ENCODE measurements around the gene BSCL2.

DNA sequence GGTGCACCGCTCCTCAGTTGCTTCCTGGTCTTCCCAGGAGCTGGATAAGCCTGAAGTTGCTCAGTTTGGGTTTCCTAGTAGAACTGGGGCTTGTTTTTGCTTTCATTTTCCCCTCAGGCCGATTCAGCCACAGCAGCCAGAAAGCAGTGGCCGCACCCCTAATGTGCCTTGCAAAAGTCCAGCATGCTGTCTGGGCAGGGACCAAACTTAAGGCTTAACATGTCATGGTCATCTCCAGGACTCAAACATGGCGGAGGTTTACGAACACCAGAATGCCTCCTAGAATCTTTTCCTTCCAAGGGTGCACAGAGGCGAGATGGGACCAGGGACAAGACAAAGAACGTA, 2.7 kb upstream of the BSCL2 start:
- TF ChIP-seq, protein P1, sequence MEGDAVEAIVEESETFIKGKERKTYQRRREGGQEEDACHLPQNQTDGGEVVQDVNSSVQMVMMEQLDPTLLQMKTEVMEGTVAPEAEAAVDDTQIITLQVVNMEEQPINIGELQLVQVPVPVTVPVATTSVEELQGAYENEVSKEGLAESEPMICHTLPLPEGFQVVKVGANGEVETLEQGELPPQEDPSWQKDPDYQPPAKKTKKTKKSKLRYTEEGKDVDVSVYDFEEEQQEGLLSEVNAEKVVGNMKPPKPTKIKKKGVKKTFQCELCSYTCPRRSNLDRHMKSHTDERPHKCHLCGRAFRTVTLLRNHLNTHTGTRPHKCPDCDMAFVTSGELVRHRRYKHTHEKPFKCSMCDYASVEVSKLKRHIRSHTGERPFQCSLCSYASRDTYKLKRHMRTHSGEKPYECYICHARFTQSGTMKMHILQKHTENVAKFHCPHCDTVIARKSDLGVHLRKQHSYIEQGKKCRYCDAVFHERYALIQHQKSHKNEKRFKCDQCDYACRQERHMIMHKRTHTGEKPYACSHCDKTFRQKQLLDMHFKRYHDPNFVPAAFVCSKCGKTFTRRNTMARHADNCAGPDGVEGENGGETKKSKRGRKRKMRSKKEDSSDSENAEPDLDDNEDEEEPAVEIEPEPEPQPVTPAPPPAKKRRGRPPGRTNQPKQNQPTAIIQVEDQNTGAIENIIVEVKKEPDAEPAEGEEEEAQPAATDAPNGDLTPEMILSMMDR (IDR thresholded peaks at IDR 0.05), result no peak
- TF ChIP-seq POLR2A (IDR thresholded peaks at IDR 0.05), result no peak

Data from transverse colon (tissue), 3 donors.